ENCODE measurements around the gene PYY.

The PYY gene

DNA sequence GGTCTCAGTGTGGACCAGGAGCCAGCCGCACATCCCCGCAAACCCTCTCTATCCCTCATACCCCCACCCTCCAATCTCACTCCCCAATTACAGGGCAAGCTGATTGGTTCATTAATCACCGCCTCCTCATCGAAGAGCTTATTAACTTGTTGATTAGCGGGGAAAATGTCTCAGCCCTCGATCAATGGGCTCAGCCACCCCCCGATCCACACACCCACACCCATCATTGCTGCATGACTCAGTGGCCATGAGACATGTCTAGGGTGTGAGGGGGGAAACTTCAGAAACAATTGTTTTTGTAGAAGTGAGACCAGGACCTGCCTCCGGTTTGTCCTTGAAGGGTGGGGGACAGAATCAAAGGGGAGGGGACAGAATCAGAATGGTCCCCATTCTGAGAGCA, 2.5 kb upstream of the PYY start:
- no peak for DNase-seq (ENCODE audit: low read depth)
- H3K4me3 ChIP-seq (ENCODE audit: low read depth, low read length) = no peak overlapping the region
- TF ChIP-seq, protein P1, sequence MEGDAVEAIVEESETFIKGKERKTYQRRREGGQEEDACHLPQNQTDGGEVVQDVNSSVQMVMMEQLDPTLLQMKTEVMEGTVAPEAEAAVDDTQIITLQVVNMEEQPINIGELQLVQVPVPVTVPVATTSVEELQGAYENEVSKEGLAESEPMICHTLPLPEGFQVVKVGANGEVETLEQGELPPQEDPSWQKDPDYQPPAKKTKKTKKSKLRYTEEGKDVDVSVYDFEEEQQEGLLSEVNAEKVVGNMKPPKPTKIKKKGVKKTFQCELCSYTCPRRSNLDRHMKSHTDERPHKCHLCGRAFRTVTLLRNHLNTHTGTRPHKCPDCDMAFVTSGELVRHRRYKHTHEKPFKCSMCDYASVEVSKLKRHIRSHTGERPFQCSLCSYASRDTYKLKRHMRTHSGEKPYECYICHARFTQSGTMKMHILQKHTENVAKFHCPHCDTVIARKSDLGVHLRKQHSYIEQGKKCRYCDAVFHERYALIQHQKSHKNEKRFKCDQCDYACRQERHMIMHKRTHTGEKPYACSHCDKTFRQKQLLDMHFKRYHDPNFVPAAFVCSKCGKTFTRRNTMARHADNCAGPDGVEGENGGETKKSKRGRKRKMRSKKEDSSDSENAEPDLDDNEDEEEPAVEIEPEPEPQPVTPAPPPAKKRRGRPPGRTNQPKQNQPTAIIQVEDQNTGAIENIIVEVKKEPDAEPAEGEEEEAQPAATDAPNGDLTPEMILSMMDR (IDR thresholded peaks at IDR 0.05; ENCODE audit: control insufficient read depth, extremely low read depth, insufficient read depth) = no peak

GRCh38 chr17:43952724-43953666, 745 bp downstream of the PYY start:
- no peak overlapping the region for H3K4me3 ChIP-seq (ENCODE audit: low read depth, low read length)
- TF ChIP-seq, protein P1 (IDR thresholded peaks at IDR 0.05; ENCODE audit: control insufficient read depth, extremely low read depth, insufficient read depth) = no peak
- no peak for DNase-seq (ENCODE audit: low read depth)

DNA sequence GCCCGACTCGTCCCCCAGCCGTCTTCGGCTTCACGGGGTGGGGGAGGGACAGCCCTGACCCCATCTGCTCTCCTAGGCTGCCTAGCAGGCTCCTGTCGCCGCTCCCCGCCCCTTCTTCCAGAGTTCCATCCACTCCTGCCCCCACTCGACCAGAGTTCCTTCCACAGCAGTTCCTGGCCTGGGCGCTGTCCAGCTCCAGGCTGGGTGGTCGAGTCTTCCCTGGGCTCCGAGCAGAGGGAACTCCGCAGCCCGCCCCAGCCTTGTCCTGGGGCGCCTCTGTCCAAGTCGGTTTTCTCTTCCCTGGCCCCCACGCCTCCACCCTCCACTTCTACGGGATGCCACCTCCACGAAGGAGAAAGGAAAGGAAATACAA, 1.4 kb downstream of the PYY start:
- no peak overlapping the region for H3K4me3 ChIP-seq (ENCODE audit: low read depth, low read length)
- TF ChIP-seq, protein P1 (IDR thresholded peaks at IDR 0.05; ENCODE audit: control insufficient read depth, extremely low read depth, insufficient read depth) = no peak
- DNase-seq (ENCODE audit: low read depth) = no peak

GRCh38 chr17:43951750-43952149, 2.0 kb downstream of the PYY start:
- TF ChIP-seq, protein P1 (IDR thresholded peaks at IDR 0.05; ENCODE audit: control insufficient read depth, extremely low read depth, insufficient read depth) = no peak
- no peak for DNase-seq (ENCODE audit: low read depth)
- H3K4me3 ChIP-seq (ENCODE audit: low read depth, low read length) = no peak overlapping the region

DNA sequence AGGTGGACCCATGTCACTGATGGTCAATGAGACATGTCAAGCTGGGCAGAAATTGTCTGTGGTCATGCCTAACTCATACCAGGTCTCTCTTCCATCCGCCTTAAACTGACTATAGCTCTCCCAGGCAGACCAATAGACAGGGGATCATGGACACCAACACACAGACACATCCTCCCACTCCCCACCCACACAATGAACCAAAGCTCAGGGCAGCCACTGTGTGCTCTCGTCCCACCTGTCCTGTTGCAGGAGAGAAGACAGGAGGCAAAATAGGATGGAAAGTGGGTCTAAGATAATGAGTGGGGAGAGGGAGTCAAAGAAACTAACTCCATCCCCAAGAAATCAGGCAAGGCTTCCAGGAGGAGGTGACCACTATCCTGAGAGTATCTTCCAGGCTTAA, 3.2 kb downstream of the PYY start:
- TF ChIP-seq, protein P1 (IDR thresholded peaks at IDR 0.05; ENCODE audit: control insufficient read depth, extremely low read depth, insufficient read depth) = no peak
- DNase-seq (ENCODE audit: low read depth) = no peak
- no peak overlapping the region for H3K4me3 ChIP-seq (ENCODE audit: low read depth, low read length)

GRCh38 chr17:43949781-43950180, 4.0 kb downstream of the PYY start:
- TF ChIP-seq, protein P1 (IDR thresholded peaks at IDR 0.05; ENCODE audit: control insufficient read depth, extremely low read depth, insufficient read depth) = no peak
- H3K4me3 ChIP-seq (ENCODE audit: low read depth, low read length) = no peak overlapping the region
- no peak for DNase-seq (ENCODE audit: low read depth)

GRCh38 chr17:43946781-43947180, 7.0 kb downstream of the PYY start:
- H3K4me3 ChIP-seq (ENCODE audit: low read depth, low read length) = no peak overlapping the region
- no peak for DNase-seq (ENCODE audit: low read depth)
- TF ChIP-seq, protein P1 (IDR thresholded peaks at IDR 0.05; ENCODE audit: control insufficient read depth, extremely low read depth, insufficient read depth) = no peak

All from LNCaP clone FGC (cell line).